HG02571 (cell line): ENCODE measurements around the gene HOXD8.

ENCODE experiments used
- ATAC-seq: cut with Tn5 transposase; IDR thresholded peaks from one replicate; pipeline ENCODE4 v1.9.1; 2021; ENCODE audit warnings: mild to moderate bottlenecking, moderate library complexity; ENCODE audit not compliant: unreplicated experiment

Gene HOXD8

GRCh38 chr2:176145085-176145969 is 15.8 kb downstream of the HOXD8 start:
- no peak for ATAC-seq

- ATAC-seq: no peak
Observed at GRCh38 chr2:176146101-176146500, 16.6 kb downstream of the HOXD8 start.

GRCh38 chr2:176146645-176147044 is 17.1 kb downstream of the HOXD8 start:
- ATAC-seq: no peak

- no peak for ATAC-seq
Observed at GRCh38 chr2:176147210-176147799, 17.8 kb downstream of the HOXD8 start.

GRCh38 chr2:176147800-176148496 is 18.4 kb downstream of the HOXD8 start:
- ATAC-seq: no peak

- ATAC-seq: no peak
Observed at GRCh38 chr2:176148751-176149421, 19.4 kb downstream of the HOXD8 start.

- no peak for ATAC-seq
Observed at GRCh38 chr2:176149481-176149938, 20.0 kb downstream of the HOXD8 start.

GRCh38 chr2:176149939-176150583 is 20.6 kb downstream of the HOXD8 start:
- no peak for ATAC-seq

- ATAC-seq: no peak
Observed at GRCh38 chr2:176150584-176151441, 21.3 kb downstream of the HOXD8 start.

- no peak for ATAC-seq
Observed at GRCh38 chr2:176151442-176152287, 22.2 kb downstream of the HOXD8 start, which contains the start of gene HOXD4. Gene HOXD4 (plus strand): TSS chr2:176151550. CDS start chr2:176151634, 84 bp downstream.

GRCh38 chr2:176152350-176153181 is 23.1 kb downstream of the HOXD8 start:
- no peak for ATAC-seq

GRCh38 chr2:176154576-176155252 is 25.2 kb downstream of the HOXD8 start:
- no peak for ATAC-seq

GRCh38 chr2:176155356-176156044 is 26.0 kb downstream of the HOXD8 start:
- ATAC-seq: no peak

- no peak for ATAC-seq
Observed at GRCh38 chr2:176156301-176156806, 26.8 kb downstream of the HOXD8 start.

GRCh38 chr2:176156807-176157498 is 27.4 kb downstream of the HOXD8 start, which contains the start of gene HOXD3:
Gene HOXD3 (plus strand): TSS chr2:176157307. CDS start chr2:176169115, 11,808 bp downstream.
- ATAC-seq: no peak
